Measurements from ENCODE around the gene SIPA1L2.

The SIPA1L2 gene, protein sequence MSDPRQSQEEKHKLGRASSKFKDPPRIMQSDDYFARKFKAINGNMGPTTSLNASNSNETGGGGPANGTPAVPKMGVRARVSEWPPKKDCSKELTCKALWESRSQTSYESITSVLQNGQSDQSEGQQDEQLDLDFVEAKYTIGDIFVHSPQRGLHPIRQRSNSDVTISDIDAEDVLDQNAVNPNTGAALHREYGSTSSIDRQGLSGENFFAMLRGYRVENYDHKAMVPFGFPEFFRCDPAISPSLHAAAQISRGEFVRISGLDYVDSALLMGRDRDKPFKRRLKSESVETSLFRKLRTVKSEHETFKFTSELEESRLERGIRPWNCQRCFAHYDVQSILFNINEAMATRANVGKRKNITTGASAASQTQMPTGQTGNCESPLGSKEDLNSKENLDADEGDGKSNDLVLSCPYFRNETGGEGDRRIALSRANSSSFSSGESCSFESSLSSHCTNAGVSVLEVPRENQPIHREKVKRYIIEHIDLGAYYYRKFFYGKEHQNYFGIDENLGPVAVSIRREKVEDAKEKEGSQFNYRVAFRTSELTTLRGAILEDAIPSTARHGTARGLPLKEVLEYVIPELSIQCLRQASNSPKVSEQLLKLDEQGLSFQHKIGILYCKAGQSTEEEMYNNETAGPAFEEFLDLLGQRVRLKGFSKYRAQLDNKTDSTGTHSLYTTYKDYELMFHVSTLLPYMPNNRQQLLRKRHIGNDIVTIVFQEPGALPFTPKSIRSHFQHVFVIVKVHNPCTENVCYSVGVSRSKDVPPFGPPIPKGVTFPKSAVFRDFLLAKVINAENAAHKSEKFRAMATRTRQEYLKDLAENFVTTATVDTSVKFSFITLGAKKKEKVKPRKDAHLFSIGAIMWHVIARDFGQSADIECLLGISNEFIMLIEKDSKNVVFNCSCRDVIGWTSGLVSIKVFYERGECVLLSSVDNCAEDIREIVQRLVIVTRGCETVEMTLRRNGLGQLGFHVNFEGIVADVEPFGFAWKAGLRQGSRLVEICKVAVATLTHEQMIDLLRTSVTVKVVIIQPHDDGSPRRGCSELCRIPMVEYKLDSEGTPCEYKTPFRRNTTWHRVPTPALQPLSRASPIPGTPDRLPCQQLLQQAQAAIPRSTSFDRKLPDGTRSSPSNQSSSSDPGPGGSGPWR (N-terminal part only)

DNA sequence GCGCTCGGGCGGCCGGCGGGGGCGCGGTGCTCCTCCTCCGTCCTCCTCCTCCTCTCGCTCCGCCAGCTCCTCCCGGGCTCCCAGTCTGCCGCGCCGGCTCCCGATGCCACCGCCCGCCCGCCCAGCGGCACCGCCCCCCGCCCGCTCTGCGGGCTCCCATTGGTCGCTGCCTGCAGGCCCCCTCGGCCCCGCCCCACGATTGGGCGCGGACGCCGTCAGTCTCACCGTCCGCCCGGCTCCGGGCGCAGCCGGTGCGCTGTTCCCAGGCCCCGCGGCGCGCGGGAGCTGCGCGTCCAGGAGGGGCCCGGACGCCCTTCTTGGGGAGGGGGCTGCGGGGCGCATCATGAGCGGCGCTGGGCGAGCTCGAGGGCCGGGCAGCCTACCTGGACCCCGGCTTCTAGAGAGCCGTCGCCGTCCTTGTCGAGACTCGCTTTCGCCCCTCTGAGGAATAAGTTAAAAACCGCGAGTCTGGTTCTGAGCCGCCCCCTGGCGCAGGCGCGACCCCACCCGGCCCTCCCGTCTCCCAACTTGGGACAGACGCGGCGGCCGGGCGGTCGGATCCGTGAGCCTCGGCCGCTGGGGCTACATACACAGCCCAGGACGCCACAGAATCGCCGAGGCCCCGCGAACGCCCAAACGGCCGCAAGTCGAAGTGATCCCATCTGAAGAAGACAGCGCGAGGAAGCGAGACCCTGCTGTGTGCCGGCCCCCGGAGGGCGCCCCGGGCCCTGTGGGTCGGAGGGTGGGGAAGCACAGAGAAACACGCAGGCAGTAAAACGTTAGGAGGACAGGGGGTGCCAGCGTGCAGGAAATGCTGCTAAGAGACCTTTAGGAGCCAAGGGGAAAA is at the start of gene SIPA1L2:
SIPA1L2 (minus strand) TSS at position 87 of the 847 bp plus-strand sequence. CDS start 114,794 bp downstream, outside the sequence.
- DNase-seq (ENCODE audit: low spot score): peak; percentile 95

DNA sequence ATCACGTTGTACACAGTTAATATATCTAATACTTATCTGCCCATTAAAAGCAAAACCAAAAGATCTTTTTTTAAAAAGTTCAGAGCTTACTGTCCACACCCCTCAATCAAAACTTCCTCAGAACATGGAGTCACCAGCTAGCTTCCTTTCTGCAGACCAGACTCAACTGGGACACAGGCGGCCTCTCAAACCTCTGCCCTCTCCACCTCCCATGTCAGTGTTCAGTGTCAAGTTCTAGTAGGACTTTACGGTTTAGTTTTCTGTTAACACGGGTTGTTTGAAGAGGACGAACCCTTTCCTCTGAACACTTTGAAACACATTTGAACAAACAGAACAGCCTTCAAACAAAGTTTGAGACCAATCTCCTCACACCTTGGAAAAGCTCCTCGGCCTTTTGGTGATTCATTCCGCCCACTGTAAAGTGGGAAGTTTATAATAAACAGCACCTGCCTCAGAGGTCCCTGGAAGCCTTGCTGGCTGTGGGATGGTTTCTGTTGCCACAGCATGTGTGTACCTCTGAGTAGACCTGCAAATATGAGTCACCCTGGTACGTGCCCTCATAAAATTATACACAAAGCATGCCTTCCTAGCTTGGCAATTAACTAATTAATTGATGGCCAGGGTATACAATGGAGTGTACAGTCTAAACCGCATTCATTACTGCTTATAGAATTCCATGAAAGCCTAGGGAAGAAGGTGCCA is 48.4 kb upstream of the SIPA1L2 start:
- no peak for DNase-seq (ENCODE audit: low spot score)

DNA sequence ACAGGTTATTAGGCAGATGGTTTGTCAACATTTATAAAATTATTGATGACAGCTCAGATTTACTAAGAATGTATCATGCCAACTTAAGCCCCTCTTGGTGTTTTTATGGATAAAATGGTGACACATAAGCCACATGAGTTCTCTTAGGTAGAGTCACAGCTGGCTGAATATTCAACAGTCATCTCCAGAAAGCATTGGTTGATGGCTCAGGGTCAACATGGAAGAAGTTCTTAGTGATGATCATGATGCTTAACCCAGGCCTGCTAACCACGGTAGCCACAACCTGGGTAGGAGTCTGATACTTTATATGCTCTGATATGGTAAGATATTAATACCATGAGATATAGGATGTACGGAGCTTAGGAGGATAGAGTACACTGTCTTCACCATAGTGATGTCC is 46.4 kb upstream of the SIPA1L2 start:
- no peak for DNase-seq (ENCODE audit: low spot score)

DNA sequence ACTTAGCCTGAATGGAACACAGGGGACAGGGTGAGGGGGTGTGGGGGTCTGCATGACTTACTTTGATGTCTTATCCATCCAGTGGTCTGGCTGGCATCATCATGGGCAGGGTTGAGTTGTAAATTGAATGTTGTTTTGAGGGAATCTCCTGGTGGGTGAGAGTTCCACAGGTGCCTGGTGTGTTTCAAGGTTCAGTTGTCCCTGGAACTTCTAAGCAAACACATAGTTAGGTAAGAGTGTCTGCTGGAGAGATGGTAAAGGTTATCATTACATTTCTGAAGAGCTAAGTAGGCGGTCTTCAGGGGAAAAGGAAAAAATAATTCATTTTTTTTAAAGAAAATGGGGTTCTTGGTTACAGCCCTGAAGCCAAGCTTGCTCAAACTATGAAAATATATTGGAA is 46.0 kb upstream of the SIPA1L2 start:
- DNase-seq (ENCODE audit: low spot score): no peak

DNA sequence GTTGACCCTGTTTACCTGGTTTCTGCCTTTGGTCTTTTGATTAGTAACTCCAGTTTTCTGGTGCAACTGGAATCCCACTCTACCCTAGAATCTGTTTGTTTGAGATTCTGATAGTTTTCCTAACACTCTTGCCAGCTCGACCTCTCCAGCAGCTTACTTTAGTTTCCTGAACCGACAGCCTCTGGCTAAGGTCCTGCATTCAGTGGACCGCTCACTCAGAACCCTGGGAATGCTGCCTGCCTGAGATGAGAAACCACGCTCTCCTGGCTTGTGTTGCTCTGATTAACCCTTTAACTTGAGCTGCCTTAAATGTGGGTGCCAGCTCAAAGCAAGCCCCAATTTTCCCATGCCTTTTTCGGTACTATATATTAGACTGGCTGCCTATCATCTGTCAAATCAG is 45.3 kb upstream of the SIPA1L2 start:
- no peak for DNase-seq (ENCODE audit: low spot score)

DNA sequence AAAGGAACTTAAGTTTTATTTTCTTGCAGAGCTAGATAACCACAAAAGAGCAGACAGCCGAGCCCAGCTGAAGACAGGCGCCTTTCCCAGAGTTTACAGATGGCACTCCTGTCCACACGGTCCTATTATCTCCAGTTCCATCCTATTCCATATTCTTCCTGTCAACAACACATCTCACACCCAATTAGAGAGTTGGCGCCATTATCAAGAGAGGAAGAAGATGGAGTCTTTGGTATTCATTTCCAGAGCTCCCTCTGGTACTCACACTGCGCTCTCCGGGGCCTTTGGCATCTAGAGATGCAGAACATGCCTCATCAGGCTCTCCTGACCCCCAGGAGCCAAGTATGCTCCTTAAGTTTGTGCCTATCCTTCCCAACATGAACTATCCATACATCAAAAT is 43.3 kb upstream of the SIPA1L2 start:
- no peak for DNase-seq (ENCODE audit: low spot score)

DNA sequence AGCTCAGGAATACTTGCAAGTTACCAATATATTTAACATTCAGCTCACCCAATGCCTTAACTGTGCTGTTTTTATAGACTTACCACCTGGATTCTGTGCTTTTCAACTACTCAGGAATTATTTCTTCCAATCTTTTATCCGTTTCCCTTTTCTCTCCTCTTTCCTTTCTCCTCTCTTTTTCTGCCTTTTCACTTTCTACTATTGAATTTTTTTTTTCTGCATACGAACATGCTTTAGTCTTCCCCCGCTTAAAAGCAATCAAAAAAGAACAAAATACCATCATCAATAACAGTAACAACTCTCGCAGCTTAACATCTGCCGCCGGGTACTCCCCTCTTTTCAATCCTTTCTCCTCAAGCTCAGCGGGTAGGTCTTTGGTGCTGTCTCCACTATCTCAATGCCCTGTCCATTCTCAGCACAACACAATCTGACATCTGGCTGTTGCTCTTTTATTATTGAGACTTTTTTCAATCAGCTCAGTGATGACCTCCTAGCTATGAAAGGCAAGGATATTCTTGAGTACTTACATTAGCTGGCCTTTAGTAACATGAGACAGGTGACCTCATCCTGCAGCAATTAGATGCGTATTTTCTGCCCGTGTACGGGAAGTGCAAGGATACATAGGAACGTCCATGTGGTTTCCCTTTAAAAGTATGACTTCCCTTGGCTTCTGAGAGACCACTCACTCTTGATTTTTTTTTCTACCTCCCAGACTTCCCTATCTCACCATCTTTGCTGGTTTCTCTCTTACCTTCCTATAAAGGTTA is 40.2 kb upstream of the SIPA1L2 start:
- no peak for DNase-seq (ENCODE audit: low spot score)

DNA sequence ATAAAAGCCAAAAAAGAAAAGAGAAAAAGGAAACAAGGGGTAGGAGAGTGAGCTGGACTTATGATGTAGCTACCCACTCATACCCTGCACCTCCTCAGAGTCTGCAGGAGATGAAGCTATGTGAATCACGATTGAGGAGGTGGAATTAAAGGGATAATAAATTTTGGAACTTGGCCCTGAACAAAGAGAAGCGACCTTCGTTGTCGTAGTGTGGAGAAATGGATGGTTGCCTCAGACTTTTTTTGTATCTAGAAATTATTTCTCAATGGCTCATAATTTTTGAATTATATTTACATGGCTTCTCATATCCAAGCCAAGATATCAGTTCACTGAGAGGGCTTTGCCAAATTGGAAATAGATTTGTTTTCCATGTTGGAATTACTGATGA is 37.8 kb upstream of the SIPA1L2 start:
- peak; percentile 6 for DNase-seq (ENCODE audit: low spot score)

DNA sequence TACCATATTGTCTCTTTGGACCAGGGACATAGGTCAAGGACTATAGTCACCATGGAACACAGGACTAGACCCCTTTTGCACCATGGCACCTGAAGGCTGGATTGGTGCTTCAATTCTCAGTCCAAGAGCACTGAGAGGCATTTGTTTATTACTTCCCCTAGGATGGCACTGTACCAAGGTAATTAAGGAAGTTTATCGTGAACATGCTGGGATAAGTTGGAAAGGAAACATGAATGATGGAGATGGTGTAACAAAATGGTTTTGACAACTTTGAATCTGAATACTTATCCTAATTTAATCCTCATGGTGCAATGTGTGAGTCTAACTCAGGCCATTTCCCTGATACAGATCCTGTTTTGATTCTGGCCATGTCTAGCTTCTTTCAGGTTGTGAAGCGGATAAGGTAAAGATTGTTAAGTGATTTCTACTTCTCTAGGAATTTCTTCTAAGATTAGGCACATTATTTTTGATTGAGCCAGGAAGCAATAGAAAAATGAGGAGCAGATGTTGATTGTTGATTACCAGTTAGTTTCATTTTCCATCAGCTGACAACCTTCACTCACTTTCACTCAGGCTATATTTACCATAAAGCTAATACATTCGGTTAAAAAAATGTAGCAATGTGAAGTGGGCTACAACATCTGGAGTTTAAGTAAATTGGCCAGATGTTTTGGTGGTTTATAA is 37.3 kb upstream of the SIPA1L2 start:
- DNase-seq (ENCODE audit: low spot score): no peak

DNA sequence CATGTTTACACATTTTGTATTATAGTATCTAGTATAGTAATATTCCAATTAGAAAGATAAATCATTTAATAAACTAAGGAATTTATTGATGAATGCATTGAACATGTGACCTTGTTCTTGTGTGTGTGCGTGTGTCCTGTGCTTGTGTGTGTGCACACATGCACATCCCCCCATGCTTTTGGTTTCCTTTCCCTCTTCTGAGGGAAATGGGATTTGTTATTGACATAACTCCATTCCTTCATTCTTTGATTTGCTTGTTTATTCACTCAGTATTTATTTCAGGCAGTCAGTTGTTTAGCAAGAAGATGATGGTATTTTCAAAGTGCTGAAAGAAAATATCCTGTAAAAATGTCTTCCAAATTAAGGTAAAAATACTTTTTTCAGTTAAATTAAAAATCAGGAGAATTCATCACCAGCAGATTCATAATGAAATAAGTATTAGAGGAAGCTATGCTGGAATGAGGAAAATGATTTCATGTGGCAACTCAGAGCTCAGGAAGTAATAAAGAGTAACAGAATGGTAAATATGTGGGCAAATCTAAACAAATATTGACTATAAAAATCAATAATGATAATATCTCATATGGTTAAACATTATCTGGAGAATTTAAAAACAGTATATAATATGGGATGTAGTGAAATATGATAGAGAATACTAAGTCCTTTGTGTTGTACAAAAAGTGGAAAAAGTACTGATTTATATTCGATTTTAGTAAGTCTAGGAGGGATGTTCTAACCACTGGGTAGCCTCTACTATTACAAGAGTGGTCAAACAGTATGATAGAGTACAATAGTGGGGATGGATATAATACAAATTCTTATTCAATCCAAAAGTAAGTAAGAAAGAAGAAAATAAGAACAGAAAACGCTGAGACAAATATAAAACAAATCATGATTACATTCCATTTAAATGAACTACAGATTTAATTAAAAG is 35.2 kb upstream of the SIPA1L2 start:
- DNase-seq (ENCODE audit: low spot score): no peak

DNA sequence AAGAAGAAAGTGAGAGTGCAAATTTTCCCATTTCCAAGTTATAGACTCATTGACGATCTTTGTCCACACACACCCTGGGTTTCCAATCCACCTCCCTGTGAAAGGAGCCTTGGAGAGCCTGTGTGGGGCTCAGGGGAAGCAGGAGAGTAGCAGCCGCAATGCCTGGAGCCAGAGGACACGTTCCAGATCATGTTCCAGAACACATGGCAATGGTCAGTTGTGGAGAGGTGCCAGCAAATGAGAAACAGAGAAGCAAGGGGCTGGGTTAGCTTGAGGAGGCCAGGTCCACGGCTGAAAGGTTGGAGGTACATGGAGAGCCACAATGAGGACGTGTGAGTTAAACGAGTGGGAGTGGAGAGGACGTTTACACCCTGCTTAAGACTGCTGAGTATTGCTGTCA is 33.0 kb upstream of the SIPA1L2 start:
- DNase-seq (ENCODE audit: low spot score): no peak

DNA sequence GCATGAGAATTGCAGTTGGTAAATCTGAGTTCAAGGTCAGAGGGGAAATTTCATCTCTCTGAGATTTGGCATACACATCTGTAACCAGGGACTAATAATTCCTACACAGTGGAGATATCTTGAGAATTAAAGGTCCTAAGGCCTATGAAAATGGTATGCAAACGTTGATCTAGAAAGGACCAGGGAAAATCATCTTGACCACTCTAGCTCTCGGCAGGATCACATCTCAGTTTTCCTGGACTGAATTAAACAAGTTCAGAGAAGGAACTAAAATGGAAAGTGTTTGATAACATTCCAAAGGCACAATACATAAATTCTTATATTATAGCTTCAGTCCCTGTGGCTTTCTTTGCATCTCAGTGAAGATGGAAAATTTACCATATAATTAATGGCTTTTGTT is 28.5 kb upstream of the SIPA1L2 start:
- no peak for DNase-seq (ENCODE audit: low spot score)

DNA sequence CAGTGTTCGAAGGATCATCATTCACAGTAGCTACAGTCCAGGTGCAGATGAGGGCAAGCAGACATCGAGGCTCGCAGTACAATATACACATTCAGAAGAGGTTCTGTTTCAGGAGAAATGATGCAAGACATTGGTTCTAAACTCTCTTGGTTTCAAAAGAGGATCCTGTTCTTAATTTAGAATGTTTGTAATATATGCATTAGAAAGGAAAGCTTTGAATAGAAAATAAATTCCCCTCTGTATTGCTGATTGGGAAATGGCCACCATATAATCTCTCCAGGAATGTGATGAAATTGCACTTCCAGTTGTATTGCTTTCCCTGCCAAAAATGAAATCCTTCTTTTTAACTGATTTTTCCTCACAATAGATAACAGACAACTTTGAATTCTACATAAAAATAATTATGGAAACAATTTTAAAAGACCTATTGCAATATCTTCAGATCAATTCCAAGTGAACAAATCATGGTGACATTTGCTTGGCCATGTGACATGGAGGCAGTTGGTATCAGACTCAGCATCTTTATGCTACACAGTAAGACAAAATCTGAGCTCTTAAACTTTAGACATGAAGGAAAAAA is 27.6 kb upstream of the SIPA1L2 start:
- DNase-seq (ENCODE audit: low spot score): no peak

DNA sequence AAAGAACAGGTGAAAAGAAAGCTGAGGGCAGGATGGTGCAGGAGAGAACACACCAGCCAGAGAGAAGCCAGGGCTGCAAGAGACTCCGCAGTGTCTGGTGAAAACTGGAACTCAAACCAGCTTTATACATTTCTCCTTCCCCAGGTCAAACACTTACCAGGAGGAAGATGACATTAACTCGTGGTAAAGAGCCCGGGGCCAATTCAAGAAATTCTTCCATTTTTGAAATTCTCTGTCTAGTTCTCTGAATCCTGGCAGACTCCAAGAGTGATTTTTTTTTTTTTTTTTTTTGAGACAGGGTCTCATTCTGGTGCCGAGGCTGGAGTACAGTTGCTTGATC is 25.8 kb upstream of the SIPA1L2 start:
- no peak for DNase-seq (ENCODE audit: low spot score)

DNA sequence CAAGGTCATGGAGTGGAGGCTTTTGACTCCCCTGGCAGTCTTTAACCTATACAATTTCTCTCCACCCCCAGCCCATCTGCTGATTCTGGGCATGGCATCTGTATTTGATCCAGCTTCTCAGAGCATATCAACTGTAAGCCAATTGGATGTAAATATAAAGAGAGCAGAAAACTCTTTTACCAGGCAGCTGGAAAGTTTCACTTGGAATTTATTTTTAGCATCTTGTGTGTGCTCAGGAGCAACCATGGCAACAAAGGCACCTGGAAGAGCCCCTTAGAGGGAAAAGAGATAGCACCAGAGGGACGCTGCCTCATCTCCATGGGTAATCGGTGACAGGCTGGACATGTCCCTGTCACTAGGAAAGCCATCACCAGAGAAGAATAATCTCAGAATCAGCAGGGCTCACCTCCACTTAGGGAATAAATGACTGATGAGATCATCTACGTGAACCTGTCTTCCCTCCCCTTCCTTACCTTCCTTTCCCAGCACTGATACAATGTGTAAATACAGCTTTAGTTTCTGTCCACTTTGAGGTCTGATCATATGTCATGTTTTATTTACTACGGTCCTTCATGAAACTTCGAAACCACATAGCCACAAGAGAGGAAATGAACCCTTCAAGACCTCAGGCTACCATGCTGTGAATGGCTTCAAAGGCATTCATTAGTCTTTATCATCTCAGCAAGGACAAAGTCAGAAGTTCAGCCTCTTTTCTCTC is 25.3 kb upstream of the SIPA1L2 start:
- DNase-seq (ENCODE audit: low spot score): no peak

DNA sequence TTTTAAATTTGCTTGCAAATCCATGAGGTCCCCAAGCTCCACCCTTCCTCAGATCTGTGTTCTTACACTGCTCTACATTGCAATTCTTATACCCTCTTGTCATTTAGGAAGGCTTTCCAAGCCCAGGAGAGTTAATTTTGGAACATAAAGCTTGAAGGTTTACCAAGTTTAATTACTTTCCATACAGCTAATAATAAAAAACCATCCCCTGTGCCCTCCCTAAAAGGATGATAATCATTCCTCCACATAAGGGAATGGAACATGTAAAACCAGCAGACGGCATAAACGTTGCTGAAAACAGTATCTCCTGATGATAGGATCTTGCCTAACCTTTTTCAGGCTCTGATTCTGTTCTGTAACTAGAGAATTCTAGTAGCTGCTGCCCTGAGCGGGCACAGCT is 23.9 kb upstream of the SIPA1L2 start:
- DNase-seq (ENCODE audit: low spot score): no peak

DNA sequence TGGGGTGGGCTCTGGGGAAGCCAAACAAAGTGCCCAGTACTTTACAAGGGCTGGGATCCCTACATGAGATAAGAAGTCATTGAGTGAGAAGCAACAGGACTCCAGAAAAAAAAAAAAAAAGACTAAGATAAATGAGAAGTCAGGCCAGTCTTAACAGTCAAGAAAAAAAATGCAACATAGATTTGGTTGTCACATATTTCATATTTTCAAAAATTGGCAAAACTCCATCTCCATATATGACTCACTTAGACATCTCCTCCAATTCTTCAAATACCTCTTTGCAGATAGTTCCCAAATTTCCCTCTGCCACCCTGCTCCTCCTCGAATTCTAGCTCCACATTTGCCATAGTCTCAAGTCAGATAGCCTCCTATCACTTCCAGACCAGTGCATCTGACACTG is 20.9 kb upstream of the SIPA1L2 start:
- no peak for DNase-seq (ENCODE audit: low spot score)

DNA sequence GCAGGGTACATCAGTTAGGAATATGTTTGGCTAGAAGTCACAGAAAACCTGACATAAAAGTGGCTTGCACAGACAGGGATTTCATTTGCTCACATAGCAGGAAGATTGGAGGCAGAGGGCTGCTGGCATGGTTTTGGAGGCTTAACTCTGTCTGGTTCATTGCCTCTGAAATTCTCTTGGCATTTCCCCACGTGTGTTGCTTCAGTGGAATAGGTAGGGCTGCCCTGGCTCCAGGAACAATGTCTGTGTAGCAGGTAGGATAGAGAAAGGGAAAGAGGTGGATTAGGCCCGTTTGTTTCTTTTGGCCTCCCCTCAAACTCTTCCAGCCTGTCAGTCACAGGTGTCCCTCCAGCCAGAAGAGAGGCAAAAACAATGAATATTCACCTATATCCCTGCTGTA is 20.5 kb upstream of the SIPA1L2 start:
- DNase-seq (ENCODE audit: low spot score): no peak
